Medulla oblongata (tissue), 1 donor: ENCODE measurements around the gene VCL.
"Not testable (repeated sequence)": the region's sequence is repeated elsewhere in the genome, so short reads cannot be mapped to it uniquely, and the experiment has no call there.

ENCODE experiments used
- DNase-seq: peaks from one replicate; pipeline ENCODE4 v3.0.0-alpha.2; 2015; ENCODE audit errors: extremely low spot score

VCL gene

DNA sequence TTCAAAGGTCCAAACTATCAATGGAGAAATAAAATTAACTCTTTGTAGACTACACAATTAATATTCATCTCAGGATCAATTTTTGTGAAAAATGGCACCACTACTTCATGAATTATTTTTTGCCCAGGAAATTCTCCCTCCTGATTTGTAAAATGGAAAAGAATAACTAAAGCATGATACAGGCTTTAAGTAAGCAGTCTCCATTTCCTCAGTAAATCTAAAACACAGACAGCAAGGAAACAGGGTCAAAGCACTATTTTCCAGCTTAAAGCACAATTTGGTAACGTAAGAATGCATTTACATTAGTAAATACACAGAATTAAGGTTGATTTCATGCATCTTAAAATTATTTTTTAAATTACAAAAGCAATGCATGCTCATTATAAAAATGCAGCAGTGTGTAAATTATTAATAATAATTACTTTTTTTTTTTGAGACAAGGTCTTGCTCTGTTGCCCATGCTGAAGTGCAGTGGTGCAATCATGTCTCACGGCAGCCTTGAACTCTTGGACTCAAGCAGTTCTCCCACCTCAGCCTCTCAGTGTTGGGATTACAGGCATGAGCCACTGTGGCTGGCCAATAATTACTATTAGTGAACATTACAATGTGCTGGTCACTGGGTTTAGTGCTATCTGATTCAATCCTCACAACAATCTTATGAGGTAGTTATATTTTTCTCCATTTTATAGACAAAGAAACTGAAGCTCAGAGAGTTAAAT lies 26.1 kb upstream of the VCL start:
- no peak for DNase-seq

DNA sequence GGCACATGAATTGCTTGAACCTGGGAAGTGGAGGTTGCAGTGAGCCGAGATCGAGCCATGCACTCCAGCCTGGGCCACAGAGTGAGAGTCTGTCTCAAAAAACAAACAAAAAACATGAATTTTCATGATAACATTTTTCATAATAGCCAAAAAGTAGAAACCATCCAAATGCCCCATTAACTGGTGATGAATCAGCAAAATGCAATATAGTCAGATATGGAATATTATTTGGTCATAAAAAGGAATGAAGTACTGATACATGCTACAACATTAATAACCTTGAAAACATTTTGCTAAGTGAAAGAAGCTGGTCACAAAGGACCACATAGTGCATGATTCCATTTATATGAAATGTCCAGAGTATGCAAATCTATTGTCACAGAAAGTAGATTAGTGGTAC lies 24.5 kb upstream of the VCL start:
- no peak for DNase-seq

DNA sequence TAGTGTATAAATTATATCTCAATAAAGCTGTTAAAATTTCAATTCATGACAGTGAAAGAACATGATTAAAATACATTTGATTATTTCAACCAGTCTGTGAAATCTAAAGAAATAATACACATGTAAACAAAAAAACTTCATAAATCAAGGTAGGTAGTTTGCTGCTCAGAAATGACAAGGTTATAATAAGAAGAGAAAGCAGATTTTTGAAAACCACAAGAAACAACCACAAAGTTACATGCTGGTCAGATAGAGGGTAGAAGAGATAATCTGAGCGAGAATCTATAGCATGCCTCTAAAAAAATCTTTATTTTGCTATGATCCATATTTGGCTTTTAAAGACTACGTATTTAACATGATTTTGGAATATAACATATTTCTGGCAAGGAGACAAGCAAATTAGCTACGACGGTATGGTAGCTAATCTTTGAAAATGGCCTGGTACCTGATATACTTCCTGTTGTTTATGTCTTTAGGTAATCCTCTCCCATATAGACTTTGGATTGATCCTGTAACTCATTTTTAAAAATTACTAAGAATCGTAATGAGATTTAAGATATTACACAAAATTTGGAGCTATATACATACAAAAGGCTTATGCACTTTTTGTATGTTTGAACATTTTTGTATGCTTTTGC lies 23.5 kb upstream of the VCL start:
- DNase-seq = no peak

DNA sequence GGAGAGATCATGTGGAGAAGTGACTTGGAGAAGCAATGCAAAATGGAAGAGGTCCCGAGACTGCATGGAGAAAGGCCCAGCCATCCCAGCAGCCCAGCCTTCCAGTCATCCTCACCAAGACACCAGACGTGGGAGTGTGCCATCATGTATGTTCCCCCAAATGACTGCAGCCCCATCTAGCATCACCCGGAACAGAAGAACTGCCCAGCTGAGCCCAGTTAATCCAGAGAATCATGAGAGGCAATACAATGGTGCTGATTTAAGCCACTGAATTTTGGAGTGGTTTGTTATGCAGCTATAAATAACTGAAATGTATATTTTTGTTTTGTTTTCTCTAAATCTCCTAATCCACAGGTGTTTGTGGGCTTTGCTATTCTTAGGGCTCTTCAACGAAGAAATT lies 22.5 kb upstream of the VCL start:
- DNase-seq = no peak

DNA sequence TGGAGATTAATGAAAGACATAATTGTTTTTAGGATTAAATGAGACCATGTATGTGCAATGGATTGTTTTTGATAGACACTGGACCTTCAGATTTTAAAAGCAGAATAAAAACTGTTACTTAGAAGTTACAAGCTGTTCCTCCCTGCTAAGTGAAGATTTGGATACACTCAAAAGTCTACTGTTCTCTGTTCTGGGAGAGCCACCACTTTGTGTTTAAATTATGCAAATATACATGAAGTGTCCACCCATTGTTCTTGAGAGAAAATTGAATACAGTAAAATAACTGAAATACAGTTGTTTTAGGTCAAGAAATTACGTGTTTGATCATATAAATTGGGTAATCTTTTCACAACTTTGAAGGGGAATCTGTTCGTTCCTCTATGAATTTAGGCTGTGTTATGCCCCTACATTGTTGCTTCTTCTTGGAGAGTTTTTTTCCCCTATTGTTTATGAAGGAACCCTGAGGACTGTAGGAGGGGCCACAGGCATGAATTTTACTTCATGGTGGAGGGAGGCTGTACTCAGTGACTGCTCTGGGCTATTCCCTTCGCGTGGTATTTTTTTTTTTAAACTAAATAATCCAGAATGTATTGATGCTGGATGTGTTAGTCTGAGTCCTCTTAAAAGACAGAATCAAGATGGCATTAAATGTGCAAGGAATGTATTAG lies 18.6 kb upstream of the VCL start:
- no peak for DNase-seq

DNA sequence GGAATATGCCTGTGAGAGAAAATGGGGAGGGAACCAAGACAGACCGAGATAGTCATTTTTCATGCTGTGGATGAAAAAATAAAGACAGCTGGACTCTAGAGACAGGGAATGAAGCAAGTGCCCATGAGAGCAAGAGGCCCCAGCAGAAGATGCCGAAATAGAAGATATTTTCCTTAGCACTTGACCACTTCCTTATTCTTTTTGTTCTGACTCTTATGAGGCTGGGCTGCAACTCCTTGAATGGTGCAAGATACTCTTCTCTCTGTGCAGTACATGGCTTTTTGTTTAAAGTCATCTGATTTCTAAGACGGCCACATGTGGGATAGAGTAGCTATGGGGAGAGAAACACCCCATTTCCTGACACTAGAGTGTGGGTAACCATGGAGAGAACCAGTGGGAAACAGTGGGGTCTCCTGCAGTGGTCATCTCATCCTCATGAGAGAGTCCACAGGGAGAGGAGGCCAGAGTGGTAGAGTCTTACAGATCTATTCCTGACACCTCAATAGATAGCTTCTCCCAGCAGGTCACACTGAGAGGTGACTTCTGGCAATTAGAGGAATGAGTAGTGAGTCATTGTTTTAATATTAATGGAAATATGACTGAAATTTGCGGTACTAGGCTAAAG lies 18.0 kb upstream of the VCL start:
- DNase-seq = peak; percentile 66

DNA sequence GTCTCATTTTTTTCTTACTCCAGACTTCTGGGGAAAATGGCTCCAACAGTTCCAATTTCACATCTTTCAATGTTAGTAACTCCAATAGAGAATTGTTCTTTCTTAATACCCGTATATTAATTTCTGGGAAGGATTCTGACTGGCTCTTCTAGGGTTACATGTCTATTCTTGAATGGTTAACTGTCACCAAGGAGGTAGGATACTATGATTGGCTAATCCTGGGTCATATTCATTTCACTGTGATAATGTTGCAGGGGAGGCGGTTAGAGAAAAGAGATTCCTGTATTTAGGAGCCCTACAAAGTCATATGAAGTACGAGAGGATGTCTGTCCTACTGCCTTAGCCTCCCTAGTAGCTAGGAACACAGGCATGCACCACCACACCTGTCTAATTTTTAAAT lies 16.1 kb upstream of the VCL start:
- DNase-seq = no peak

DNA sequence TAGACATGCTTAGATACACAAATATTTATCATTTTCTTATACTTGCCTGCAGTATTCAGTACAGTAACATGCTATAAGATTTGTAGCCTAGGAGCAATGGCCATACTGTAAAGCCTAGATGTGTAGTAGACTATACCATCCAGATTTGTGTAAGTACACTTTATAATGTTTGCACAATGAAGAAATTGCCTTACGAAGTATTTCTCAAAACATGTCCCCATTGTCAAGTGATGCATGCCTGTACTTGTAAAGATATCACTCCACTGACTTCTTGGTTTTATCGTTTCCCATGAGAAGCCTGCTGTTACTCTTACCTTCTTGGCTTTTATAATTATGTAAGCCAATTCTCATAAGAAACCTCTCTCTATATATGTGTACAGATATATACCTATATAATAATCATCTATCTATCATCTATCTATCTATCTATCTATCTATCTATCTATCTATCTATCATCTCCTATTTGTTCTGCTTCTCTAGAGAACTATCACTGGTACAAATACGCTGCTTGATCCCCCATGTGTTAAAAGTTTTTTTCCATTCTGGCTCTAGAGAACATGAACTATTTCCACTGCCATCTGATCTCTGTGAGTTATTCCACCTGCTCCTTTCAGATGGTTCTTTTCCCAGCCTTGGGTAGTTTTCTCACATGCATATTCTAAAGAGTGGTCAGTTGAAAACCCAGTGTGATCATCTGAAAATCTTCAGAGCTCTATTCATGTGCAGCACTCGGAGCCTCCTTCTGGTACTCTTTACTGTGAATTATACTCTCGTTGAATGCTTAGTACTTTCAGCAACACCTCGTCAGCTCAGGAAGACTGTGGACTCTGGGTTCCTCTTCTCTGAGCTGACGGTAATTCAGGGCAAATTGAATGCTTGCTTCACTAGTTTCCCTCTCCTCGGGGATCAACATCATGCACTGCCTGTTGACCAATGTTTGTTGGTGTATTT lies 14.5 kb upstream of the VCL start:
- peak; percentile 26 for DNase-seq

DNA sequence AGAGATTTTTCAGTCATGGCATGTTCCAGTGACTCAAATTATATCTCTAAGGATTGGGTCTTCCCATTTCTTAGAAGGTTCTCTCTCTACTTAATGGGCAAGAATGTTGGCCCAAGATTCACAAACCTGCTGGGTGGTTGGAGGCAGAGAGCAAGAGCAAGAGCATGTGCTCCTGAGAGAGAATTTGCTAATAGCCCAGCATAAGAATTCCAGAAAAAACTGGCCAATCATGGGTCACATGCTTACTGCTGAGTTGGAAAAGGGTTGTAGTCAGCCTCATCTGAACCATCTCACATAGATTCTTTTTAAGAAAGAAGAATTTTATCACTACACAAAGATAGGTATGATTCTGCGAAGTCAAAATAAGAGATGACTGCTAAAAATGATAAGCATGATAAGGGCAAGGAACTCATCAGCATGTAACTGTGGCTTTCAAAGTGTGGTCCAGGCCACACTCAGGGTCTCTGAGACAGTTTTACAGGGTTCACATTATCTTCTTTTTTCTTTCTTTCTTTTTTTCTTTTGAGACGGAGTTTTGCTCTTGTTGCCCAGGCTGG lies 8.2 kb upstream of the VCL start:
- DNase-seq = no peak

DNA sequence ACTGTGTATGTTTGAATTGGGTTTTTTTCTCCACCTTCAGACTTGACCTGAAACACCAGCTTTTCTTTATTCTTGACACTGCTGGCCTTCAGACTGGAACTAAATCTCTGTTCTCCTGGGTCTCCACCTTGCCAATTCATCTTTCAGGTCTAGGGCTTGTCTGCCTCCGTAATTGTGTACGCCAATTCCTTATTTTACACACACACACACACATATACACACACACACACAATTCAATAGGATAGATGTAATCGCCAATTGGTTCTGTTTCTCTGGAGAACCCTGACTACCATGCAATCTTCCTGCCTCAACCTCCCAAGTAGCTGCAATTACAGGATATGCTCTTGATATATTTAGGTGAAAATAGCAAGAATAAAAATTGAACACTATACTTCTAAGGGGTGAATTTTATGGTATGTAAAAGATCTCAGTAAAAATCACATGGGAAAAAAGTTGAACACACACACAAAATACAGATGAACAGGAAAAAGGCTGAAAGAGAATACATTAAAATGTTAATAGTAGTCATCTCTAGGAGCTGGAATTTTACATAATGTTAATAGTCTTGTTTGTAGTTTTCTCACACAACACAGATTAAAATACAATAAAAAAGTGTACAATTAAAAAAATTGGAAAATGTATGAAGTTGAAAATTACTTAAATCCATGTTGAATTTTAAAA lies 6.6 kb upstream of the VCL start:
- no peak for DNase-seq

DNA sequence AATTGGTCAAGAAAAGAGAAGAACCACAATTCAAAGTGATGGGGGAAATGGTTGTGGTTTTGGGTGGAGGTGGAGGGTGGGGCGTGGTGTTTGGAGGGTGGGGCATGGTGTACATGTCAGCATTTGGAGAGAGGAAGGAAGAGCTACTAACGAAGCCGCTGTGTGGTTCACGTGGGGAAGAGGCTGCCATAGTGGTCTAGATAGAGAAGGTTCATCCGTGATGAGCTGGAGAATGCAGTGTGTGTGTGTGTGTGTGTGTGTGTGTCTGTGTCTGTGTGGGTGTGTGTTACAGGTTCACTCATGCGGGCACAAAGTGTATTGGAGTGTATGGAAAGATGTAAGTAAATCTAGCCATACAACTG lies 6.1 kb upstream of the VCL start:
- no peak for DNase-seq

DNA sequence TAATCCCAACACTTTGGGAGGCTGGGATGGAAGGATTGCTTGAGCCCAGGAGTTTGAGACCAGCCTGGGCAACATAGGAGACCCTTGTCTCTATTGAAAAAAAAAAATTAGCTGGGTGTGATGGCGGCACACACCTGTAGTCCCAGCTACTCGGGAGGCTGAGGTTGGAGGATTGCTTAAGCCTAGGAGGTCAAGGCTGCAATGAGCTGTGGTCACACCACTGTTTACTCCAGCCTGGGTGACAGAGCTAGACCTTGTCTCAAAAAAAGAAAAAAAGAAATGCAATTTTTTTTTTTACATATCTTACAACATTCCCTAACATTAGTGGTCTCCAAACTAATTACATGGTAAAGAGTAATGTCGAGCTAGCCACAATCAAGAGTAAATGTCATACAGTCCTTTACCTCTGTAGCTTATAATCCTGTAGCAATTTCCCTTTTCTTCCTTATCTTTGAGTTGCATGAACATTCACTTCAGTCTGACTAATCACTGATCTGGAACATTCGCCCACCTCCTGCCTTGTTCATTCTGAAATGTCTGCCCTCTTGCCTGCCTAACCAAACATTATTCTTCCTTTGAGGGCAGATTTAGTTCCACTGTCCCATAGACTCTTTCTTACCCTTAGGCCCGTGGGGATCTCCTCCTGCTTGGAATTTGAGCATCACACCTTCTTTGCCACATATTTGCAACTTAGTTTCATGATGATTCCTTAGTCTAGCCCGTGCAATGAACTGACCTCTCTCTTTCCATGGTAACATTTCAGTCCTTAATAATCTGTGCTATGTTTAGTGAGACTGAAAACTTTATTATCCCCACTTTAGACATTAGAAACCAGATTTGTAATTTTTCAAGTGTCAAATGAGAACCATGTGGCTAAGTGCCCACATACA lies 4.8 kb upstream of the VCL start:
- no peak for DNase-seq

DNA sequence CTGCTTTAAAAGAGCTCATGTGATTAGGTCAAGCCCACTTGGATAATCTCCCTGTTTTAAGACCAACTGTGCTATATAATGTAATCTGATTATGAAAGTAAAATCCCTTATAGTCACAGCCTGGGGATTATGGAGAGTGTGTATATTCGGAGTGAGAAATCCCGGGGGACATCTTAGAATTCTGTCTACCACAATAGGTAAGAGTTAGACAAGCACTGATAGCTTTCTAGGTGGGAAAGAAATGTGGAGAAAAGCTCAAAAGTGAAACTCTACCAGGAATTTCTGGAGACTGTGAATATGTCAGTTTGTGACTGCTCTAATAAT lies 2.9 kb upstream of the VCL start:
- DNase-seq = no peak

DNA sequence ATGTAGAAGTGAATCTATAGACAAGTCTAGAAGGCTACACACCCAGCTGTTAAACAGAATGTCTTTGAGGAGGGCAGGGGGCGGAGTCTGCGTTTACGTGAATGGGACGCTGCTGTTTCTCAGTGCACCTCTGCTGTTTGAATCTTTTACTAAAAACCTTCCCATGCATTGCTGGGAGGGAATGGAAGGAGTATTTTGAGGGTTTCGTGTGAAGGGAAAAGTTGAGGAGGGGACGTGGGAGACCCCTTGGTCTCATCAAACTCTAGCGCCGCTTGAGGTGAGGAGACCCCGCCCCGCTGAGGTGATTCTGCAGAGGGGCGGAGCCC lies 492 bp upstream of the VCL start:
- DNase-seq = no peak

DNA sequence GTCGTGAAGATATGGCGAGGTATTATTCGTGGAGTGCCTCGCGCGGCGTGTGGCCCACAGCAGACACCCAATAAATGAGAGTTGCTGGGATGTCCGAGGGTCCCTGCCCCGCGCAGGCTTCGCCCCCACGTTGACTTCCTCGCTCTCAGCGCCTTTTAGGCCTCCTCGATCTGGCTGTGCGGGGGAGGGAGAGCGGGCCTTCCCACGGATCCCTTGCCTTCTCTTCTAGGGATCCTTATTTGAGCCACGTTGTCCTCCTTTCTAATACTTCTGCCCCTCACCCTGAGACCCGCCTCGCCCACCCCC lies 660 bp downstream of the VCL start:
- no peak for DNase-seq

DNA sequence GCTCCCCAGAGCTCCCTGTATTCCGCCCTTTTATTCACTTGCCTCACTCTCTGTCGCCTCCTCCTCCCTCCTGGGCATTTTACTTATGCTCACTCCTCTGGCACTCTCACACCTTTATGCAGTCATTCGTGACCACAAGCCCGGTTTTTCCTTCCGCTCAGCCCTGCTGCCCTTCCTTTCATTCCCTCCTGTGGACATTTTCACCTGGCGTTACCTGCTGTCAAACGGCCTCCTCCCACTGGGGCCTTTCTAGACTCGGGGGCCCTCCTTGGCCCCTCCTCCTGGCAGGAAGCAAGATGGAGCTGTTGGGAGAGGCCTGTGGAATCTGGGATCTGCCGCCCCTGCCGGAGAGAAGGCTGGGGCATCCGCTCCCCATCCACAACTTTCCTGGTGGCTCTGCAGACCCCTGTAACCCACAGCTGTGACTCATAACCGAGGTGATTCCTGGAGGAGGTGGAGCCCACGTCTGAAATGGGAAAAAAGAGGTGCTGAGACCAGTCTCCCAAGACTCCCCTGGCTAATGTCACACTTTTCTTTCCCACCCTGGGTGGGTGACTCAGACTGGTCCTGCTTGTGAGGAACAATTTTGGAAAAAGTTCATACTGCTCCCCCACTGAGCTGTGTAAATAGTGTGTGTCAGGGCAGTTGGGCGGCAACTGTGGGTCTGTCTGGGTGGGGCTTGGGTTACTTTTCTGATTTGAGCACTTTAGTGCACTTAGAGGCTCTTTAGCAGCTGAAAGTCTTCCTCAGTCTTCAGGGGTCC lies 1.2 kb downstream of the VCL start:
- DNase-seq = peak; percentile 44

DNA sequence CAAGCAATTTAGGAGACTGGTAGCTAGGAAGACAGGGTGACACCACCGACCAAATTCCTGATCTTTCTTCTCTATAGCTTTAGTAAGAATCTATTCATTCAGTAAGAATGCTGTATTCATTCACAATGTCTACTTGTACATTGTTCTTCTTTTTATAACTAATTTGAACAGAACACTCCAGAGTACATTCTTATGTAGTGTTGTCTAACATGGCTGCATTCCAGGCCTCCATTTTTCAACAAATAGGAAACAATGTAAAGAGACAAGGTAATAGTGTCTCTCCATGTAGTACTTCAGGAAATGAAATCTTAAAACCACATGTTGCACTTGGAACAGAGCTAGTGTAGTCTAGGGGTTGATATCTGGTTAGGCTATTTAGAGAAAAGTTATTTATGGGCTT lies 1.8 kb downstream of the VCL start:
- DNase-seq = no peak

DNA sequence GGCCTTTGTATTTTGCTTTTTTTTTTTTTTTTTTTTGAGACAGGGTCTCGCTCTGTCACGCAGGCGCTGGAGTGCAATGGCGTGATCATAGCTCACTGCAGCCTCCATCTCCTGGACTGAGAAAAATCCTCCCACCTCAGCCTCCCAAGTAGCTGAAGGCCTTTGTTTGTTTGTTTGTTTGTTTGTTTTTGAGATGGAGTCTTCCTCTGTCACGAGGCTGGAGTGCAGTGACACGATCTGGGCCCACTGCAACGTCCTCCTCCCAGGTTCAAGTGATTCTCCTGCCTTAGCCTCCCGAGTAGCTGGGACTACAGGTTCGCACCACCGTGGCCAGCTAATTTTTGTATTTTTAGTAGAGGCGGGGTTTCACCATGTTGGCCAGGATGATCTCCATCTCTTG lies 2.3 kb downstream of the VCL start:
- not testable (repeated sequence) for DNase-seq

DNA sequence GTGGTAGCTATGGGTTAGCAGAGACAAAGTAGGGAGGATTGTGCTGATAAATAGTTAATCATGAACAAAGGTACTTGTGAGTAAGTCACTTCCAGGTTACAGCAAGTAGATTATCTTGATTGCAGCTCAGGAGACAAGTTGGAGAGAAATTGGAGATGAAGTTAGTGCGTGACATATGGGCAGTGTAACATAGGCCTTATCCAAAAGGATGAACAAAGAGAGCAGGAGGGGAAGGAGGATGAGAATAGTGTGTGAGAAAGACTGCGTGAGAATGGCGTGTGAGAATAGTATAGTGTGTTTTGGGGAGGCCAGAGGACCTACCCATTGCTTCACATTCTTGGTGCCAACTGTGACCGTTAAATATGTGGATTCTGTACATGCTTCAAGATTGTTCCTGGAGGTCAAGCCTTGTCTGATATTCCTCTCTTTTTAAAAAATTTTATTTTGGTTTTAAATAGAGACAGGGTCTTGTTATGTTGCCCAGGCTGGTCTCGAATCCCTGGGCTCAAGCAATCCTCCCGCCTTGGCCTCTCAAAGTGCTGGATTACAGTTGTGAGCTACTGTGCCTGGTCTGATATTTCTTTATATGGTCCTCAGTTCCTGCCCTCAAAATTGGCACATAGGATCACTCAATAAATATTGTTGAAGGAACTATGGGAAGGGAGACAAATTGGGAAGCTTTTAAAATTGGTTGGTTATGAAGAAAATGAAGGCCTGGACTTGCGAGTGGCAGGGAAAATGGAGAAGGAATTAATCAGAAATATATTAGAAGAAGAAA lies 3.2 kb downstream of the VCL start:
- DNase-seq = no peak
